Measurements from ENCODE around the gene ZNF320.

DNA sequence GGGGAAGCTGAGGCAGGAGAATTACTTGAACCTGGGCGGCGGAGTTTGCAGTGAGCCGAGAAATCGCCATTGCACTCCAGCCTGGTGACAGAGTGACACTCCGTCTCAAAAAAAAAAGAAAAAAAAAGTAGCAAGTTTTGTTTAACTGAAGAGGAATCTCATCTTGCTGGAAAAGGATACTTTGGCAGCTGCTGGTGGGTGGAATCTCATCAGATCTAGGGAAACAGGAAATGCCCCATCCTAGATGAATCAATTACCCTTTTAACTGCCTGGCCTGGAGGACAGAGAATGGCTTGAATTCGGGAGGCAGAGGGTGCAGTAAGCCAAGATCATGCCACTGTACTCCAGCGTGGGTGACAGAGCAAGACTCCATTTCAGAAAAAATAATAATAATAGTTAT is 8.4 kb downstream of the ZNF320 start:
- TF ChIP-seq, protein P1, sequence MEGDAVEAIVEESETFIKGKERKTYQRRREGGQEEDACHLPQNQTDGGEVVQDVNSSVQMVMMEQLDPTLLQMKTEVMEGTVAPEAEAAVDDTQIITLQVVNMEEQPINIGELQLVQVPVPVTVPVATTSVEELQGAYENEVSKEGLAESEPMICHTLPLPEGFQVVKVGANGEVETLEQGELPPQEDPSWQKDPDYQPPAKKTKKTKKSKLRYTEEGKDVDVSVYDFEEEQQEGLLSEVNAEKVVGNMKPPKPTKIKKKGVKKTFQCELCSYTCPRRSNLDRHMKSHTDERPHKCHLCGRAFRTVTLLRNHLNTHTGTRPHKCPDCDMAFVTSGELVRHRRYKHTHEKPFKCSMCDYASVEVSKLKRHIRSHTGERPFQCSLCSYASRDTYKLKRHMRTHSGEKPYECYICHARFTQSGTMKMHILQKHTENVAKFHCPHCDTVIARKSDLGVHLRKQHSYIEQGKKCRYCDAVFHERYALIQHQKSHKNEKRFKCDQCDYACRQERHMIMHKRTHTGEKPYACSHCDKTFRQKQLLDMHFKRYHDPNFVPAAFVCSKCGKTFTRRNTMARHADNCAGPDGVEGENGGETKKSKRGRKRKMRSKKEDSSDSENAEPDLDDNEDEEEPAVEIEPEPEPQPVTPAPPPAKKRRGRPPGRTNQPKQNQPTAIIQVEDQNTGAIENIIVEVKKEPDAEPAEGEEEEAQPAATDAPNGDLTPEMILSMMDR (conservative IDR thresholded peaks at IDR 0.05 in 1 of 2, IDR thresholded peaks at IDR 0.05 in 1 of 2; ENCODE audit: low read depth in 1 of 2, low read length in 2 of 2) = no peak
- TF ChIP-seq EZH2 (IDR thresholded peaks at IDR 0.05; ENCODE audit: low read length, missing control alignments) = no peak
